HCT116 (cell line): ENCODE results near the gene ASB1. TPM values are rescaled to one million over a fixed set of nuclear protein-coding genes. Genes with fewer than 3 reads are reported as not detected.
A peak's percentile ranks its signal among the peaks of the same experiment; 100 is the strongest.

Experiments
- ATAC-seq: fragments of 200-7000 bp; cut with Tn5 transposase; 2 replicates; pipeline ENCODE4 v1.9.1; 2020; ENCODE audit warnings: mild to moderate bottlenecking, moderate library complexity
- BruUV-seq: library from RNA; stranded (reverse); fragments of 400-500 nt; replicated peaks from 2 replicates; lab custom pipeline; 2021; lab: Mats Ljungman, UMichigan
- CTCF ChIA-PET: fragments of 300-600 bp; sonication (Branson Sonifier 250); formaldehyde crosslinking; loops from one replicate; lab custom pipeline; 2021; ENCODE audit warnings: antibody characterized with exemption; lab: Charles Lee
- POLR2A ChIA-PET: fragments of 300-600, 350-600 bp; sonication (Branson Sonifier 250); formaldehyde crosslinking; loops from one replicate; lab custom pipeline; 2021; ENCODE audit warnings: antibody characterized with exemption; lab: Charles Lee
- RAD21 ChIA-PET, 2 experiments: fragments of 300-600 bp; sonication (Branson Sonifier 250); formaldehyde crosslinking; loops; one replicate each; lab custom pipeline; 2023; ENCODE audit warnings: low total read pairs in 2 of 2; ENCODE audit not compliant: uncharacterized antibody in 2 of 2, unreplicated experiment in 2 of 2, low non-redundant PET in 1 of 2; lab: Charles Lee
- DNase-seq: peaks from one replicate; pipeline ENCODE4 v3.0.0-alpha.2; 2010; ENCODE audit warnings: low read depth, low spot score
- H2AFZ ChIP-seq: fragments of 200-600 bp; shearing (Covaris generic), sonication (generic); 2 replicates; pipeline ENCODE4 v1.6.1; 2017; ENCODE audit warnings: low read depth, mixed run types, mixed read lengths, antibody characterized with exemption, low read length; ENCODE audit not compliant: poor library complexity, severe bottlenecking
- H3K27ac ChIP-seq: 2 replicates; pipeline ENCODE4 v1.5.1; 2012; ENCODE audit warnings: low read depth, low read length
- H3K27me3 ChIP-seq: fragments of 200-600 bp; sonication (generic); 2 replicates; pipeline ENCODE4 v1.6.1; 2016; ENCODE audit warnings: mixed run types, low read length, mixed read lengths; ENCODE audit not compliant: insufficient read depth
- H3K36me3 ChIP-seq, 2 experiments: fragments of 200-500 bp in 1 of 2; fragments of 200-600 bp in 1 of 2; sonication (Bioruptor generic) in 1 of 2; sonication (generic) in 1 of 2; 2 replicates each; pipeline versions ENCODE4 v1.5.1 to v1.6.1; 2014 to 2016; ENCODE audit warnings: low read length in 2 of 2, inconsistent platforms in 1 of 2, mixed read lengths in 1 of 2, mixed run types in 1 of 2; ENCODE audit not compliant: insufficient read depth in 2 of 2, control insufficient read depth in 1 of 2
- H3K4me1 ChIP-seq, 2 experiments: fragments of 200-600 bp in 1 of 2; sonication (generic) in 1 of 2; 2 replicates each; pipeline versions ENCODE4 v1.5.1 to v1.6.1; 2012 to 2017; ENCODE audit warnings: low read length in 2 of 2, inconsistent platforms in 1 of 2, mild to moderate bottlenecking in 1 of 2, mixed read lengths in 1 of 2, mixed run types in 1 of 2, moderate library complexity in 1 of 2; ENCODE audit not compliant: insufficient read depth in 2 of 2, control insufficient read depth in 1 of 2
- H3K4me2 ChIP-seq: fragments of 200-600 bp; sonication (generic); 2 replicates; pipeline ENCODE4 v1.6.1; 2017; ENCODE audit warnings: mixed run types, low read length, mixed read lengths
- H3K4me3 ChIP-seq, 2 experiments: fragments of 200-600 bp in 1 of 2; sonication (generic) in 1 of 2; replicated peaks in 1 of 2; 2 replicates each; pipeline ENCODE4 v1.5.1; 2011 to 2016; ENCODE audit warnings: low read length in 2 of 2, control low read depth in 1 of 2, low read depth in 1 of 2, mild to moderate bottlenecking in 1 of 2, mixed read lengths in 1 of 2, mixed run types in 1 of 2
- H3K79me2 ChIP-seq: fragments of 200-600 bp; sonication (generic); 2 replicates; pipeline ENCODE4 v1.6.1; 2017; ENCODE audit warnings: mild to moderate bottlenecking, mixed run types, low read length, moderate library complexity, mixed read lengths; ENCODE audit not compliant: insufficient read depth
- H3K9ac ChIP-seq: fragments of 200-600 bp; sonication (generic); 2 replicates; pipeline ENCODE4 v1.6.1; 2016; ENCODE audit warnings: low read length, mixed read lengths
- H3K9me2 ChIP-seq: fragments of 200-600 bp; sonication (generic), shearing (Covaris generic); 2 replicates; pipeline ENCODE4 v1.6.1; 2017; ENCODE audit warnings: mixed run types, mild to moderate bottlenecking, moderate library complexity; ENCODE audit not compliant: insufficient read depth
- H3K9me3 ChIP-seq, 2 experiments: fragments of 200-500 bp in 1 of 2; fragments of 200-600 bp in 1 of 2; sonication (Bioruptor generic) in 1 of 2; sonication (generic) in 1 of 2; 2 replicates each; pipeline ENCODE4 v1.6.1; 2014 to 2017; ENCODE audit warnings: low read length in 2 of 2, mixed read lengths in 2 of 2, inconsistent platforms in 1 of 2, low read depth in 1 of 2, mild to moderate bottlenecking in 1 of 2, mixed run types in 1 of 2, moderate library complexity in 1 of 2; ENCODE audit not compliant: control insufficient read depth in 1 of 2, insufficient read depth in 1 of 2
- H4K20me1 ChIP-seq: fragments of 200-600 bp; sonication (generic), shearing (Covaris generic); 2 replicates; pipeline ENCODE4 v1.6.1; 2017; ENCODE audit warnings: mixed run types, mild to moderate bottlenecking, moderate library complexity; ENCODE audit not compliant: insufficient read depth
- ATF3 ChIP-seq: IDR thresholded peaks from 2 replicates; pipeline ENCODE4 v1.6.1; 2012
- CTCF ChIP-seq, 3 experiments: fragments of 200-600 bp in 1 of 3; sonication (generic) in 1 of 3; IDR thresholded peaks in 2 of 3; conservative IDR thresholded peaks in 1 of 3; 2 replicates each; pipeline ENCODE4 v1.5.1; 2012 to 2017; ENCODE audit warnings: low read depth in 2 of 3, low read length in 2 of 3, antibody characterized with exemption in 1 of 3, borderline replicate concordance in 1 of 3, control low read depth in 1 of 3, mild to moderate bottlenecking in 1 of 3, mixed read lengths in 1 of 3, mixed run types in 1 of 3, moderate library complexity in 1 of 3; ENCODE audit not compliant: insufficient read depth in 1 of 3
- ELF1 ChIP-seq: IDR thresholded peaks from 2 replicates; pipeline ENCODE4 v1.6.1; 2012; ENCODE audit warnings: low read depth, borderline replicate concordance
- EZH2 ChIP-seq: fragments of 200-600 bp; sonication (generic); IDR thresholded peaks from 2 replicates; pipeline ENCODE4 v1.6.1; 2017; ENCODE audit warnings: antibody characterized with exemption, mixed run types
- EZH2phosphoT487 ChIP-seq: fragments of 200-600 bp; IDR thresholded peaks from 2 replicates; pipeline ENCODE4 v1.6.1; 2018; ENCODE audit warnings: antibody characterized with exemption, borderline replicate concordance
- FOSL1 ChIP-seq: IDR thresholded peaks from 2 replicates; pipeline ENCODE4 v1.6.1; 2012; ENCODE audit warnings: low read depth
- JUND ChIP-seq: IDR thresholded peaks from 2 replicates; pipeline ENCODE4 v1.6.1; 2012
- POLR2A ChIP-seq: IDR thresholded peaks from 2 replicates; pipeline ENCODE4 v1.7.0; 2011; ENCODE audit warnings: borderline replicate concordance; ENCODE audit not compliant: insufficient read depth, insufficient read length; ENCODE audit errors: extremely low read depth
- POLR2AphosphoS5 ChIP-seq: IDR thresholded peaks from 2 replicates; pipeline ENCODE4 v1.6.1; 2011; ENCODE audit warnings: mild to moderate bottlenecking, low read depth, low read length, moderate library complexity
- REST ChIP-seq: IDR thresholded peaks from 2 replicates; pipeline ENCODE4 v1.6.1; 2012; ENCODE audit warnings: low read depth
- SIN3A ChIP-seq: IDR thresholded peaks from 2 replicates; pipeline ENCODE4 v1.6.1; 2012; ENCODE audit warnings: low read depth
- YY1 ChIP-seq: IDR thresholded peaks from 2 replicates; pipeline ENCODE4 v1.6.1; 2011; ENCODE audit warnings: low read length, low read depth, moderate library complexity, mild to moderate bottlenecking; ENCODE audit not compliant: insufficient replicate concordance; ENCODE audit errors: extremely low read depth
- ZFX ChIP-seq: fragments of 450-650 bp; IDR thresholded peaks from 2 replicates; pipeline ENCODE4 v1.6.1; 2017
- intact Hi-C: fragments of 100-400 bp; cut with micrococcal nuclease; formaldehyde crosslinking; loops from 2 replicates; pipeline ENCODE4 v1.10.0; 2022
- total RNA-seq: library from RNA; stranded (reverse); gene quantifications from one replicate; pipeline ENCODE4 v1.2.1, GENCODE V29; 2021; ENCODE audit not compliant: unreplicated experiment
- TF ChIP-seq, protein P1 (sequence below): IDR thresholded peaks from 2 replicates; pipeline ENCODE4 v1.6.1; 2012

The ASB1 gene
- total RNA-seq, 1 experiment from 2014 or later = 43.1 TPM

GRCh38 chr2:238440331-238440730, 13.6 kb downstream of the ASB1 start:
- no TSS peak for BruUV-seq
- RAD21 ChIA-PET = no interaction called here
- POLR2A ChIA-PET = interaction anchor here (1.2 kb wide), 1 partner anchor 26 kb away, joined by 4 read pairs; no protein-coding TSS in a partner anchor
- Histone ChIP-seq H4K20me1 (no peaks in the 10 kb centered on the region), H3K9me2 (no peaks in the 10 kb centered on the region), H3K79me2 (peaks cover 69% of the 10 kb centered on the region), H3K27ac (peak overlapping the region; percentile 60; the same call in 1 of the 2 replicates), H3K36me3 (peaks cover 12 to 16% of the 10 kb centered on the region in 2 experiments; a peak in 2 of 4 replicates), H3K27me3 (no peaks in the 10 kb centered on the region), H3K9me3 (no peaks in the 10 kb centered on the region), H3K9ac (peak overlapping the region; percentile 47; the same call in 1 of the 2 replicates), H2AFZ (no peak overlapping the region), H3K4me3 (peak overlapping the region in 1 of 2 experiments; percentile 34; a peak in 1 of 4 replicates), H3K4me1 (peaks cover 21 to 48% of the 10 kb centered on the region in 2 experiments), H3K4me2 (peak overlapping the region; percentile 71)
- no peak for TF ChIP-seq ZFX
- TF ChIP-seq REST = no peak
- no peak for TF ChIP-seq JUND
- no peak for TF ChIP-seq ATF3
- no peak for TF ChIP-seq POLR2A
- TF ChIP-seq ELF1 = no peak
- TF ChIP-seq, protein P1, sequence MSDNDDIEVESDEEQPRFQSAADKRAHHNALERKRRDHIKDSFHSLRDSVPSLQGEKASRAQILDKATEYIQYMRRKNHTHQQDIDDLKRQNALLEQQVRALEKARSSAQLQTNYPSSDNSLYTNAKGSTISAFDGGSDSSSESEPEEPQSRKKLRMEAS = no peak
- TF ChIP-seq YY1 = no peak
- TF ChIP-seq SIN3A = no peak
- TF ChIP-seq EZH2 = no peak
- TF ChIP-seq POLR2AphosphoS5 = no peak
- no peak for TF ChIP-seq CTCF (IDR thresholded peaks at IDR 0.05 in 2 of 3, conservative IDR thresholded peaks at IDR 0.05 in 1 of 3; ENCODE audit: borderline replicate concordance in 1 of 3, insufficient read depth in 1 of 3, low read depth in 2 of 3, low read length in 2 of 3)
- TF ChIP-seq FOSL1 = no peak
- TF ChIP-seq EZH2phosphoT487 = no peak
- DNase-seq (no peak), ATAC-seq (no peak)
- CTCF ChIA-PET = interaction anchor here (1.2 kb wide), 1 partner anchor 70 kb away, joined by 3 read pairs; no protein-coding TSS in a partner anchor
- intact Hi-C loops = no loop called here
